ENCODE results near the gene B4GALT3.

GRCh38 chr1:161127649-161128048 is 49.7 kb downstream of the B4GALT3 start:
- TF ChIP-seq CTCF (IDR thresholded peaks at IDR 0.05): no peak
- no peak for TF ChIP-seq POLR2AphosphoS5 (IDR thresholded peaks at IDR 0.05)
- TF ChIP-seq POLR2A (IDR thresholded peaks at IDR 0.05): no peak
